ENCODE data around the gene VEGFB. TPM values are rescaled to one million over a fixed set of nuclear protein-coding genes. Genes with fewer than 3 reads are reported as not detected.

VEGFB gene
- total and polyA plus RNA-seq, 2 of the 4 experiments (the other 2 are of a cell fraction) = 3.0 to 25.1 TPM

GRCh38 chr11:64234647-64235379, 429 bp downstream of the VEGFB start:
- in situ Hi-C loops (cut with MboI; ENCODE audit: low sequenced_read_pairs) = no loop called here
- 4% methylated on average over 27 of the region's 80 CpGs; no CpG with 5 or more reads in 1 of the 2 experiments for WGBS, 2 experiments (ENCODE audit: extremely low coverage in 2 of 2, insufficient read length in 1 of 2)

More at GRCh38 chr11:64234647-64235379, 429 bp downstream of the VEGFB start:
- Histone ChIP-seq H3K4me1 (ENCODE audit: control insufficient read depth, insufficient read depth, low read length) (peaks cover 9% of the 10 kb centered on the region), H4K5ac (ENCODE audit: low read depth, low read length) (no peak overlapping the region), H3K9ac (ENCODE audit: low read depth, low read length) (peak overlapping the region; percentile 81), H3K27me3 (ENCODE audit: control insufficient read depth, insufficient read depth, low read length) (no peaks in the 10 kb centered on the region), H4K20me1 (ENCODE audit: insufficient read depth, low read length) (no peaks in the 10 kb centered on the region), H2AK5ac (ENCODE audit: low read depth, low read length) (peak overlapping the region; percentile 64), H4K8ac (ENCODE audit: low read depth in 2 of 2, low read length in 2 of 2) (peak overlapping the region in 1 of 2 experiments; percentile 63; a peak in 1 of 4 replicates), H2AK9ac (replicated peaks; ENCODE audit: low read depth, low read length, poor library complexity) (peak overlapping the region; percentile 99), H3K56ac (ENCODE audit: extremely low read depth, insufficient read depth, low read length) (no peak overlapping the region), H3K36me3 (ENCODE audit: control insufficient read depth, insufficient read depth, low read length) (peaks cover 19% of the 10 kb centered on the region), H2BK5ac (ENCODE audit: low read depth, low read length, poor library complexity, severe bottlenecking) (peak overlapping the region; percentile 15), H4K91ac (ENCODE audit: insufficient read depth, low read depth, low read length) (no peak overlapping the region), H3K9me1 (ENCODE audit: insufficient read depth, low read length) (peaks cover 2% of the 10 kb centered on the region; the same call in 1 of the 2 replicates), H3K79me1 (ENCODE audit: low read depth in 1 of 2, low read length in 2 of 2) (peaks cover 18 to 54% of the 10 kb centered on the region in 2 experiments), H3K14ac (replicated peaks; ENCODE audit: low read depth, low read length) (peak overlapping the region; percentile 56), H2BK15ac (ENCODE audit: low read depth, low read length) (no peak overlapping the region), H3K9me3 (ENCODE audit: control insufficient read depth, insufficient read depth, low read length) (no peaks in the 10 kb centered on the region), H3K4me3 (ENCODE audit: insufficient read depth, low read depth, low read length) (peak overlapping the region; percentile 76), H3K23ac (ENCODE audit: low read depth, low read length) (peak overlapping the region; percentile 75; the same call in 1 of the 2 replicates), H3K4ac (ENCODE audit: low read depth, low read length) (peak overlapping the region; percentile 20; the same call in 1 of the 2 replicates), H2BK120ac (ENCODE audit: low read depth, low read length) (0 out of 2 replicates have a peak overlapping the region, but pooled peaks have one; percentile 32), H3K18ac (ENCODE audit: low read depth, low read length) (no peak overlapping the region), H3K4me2 (ENCODE audit: low read depth, low read length) (peak overlapping the region; percentile 75), H3K27ac (ENCODE audit: insufficient read depth, low read length) (peak overlapping the region; percentile 62), H2AFZ (replicated peaks; ENCODE audit: low read length, poor library complexity) (peak overlapping the region; percentile 91), H2BK20ac (ENCODE audit: low read depth, low read length) (no peak overlapping the region)
- ATAC-seq (ENCODE audit: low read depth) (peak; percentile 37), DNase-seq (no peak)
- TF ChIP-seq BHLHE40 (IDR thresholded peaks at IDR 0.05; ENCODE audit: low read depth, low read length) (no peak), MAFK (IDR thresholded peaks at IDR 0.05; ENCODE audit: low read depth, low read length) (no peak), CEBPB (IDR thresholded peaks at IDR 0.05; ENCODE audit: low read depth, low read length) (no peak), MXI1 (IDR thresholded peaks at IDR 0.05; ENCODE audit: borderline replicate concordance, low read depth, low read length) (peak; percentile 28; the same call in 1 of the 2 replicates), MAZ (IDR thresholded peaks at IDR 0.05; ENCODE audit: borderline replicate concordance, low read depth, low read length) (peak; percentile 30; the same call in 1 of the 2 replicates)
- TF ChIP-seq, protein P1, sequence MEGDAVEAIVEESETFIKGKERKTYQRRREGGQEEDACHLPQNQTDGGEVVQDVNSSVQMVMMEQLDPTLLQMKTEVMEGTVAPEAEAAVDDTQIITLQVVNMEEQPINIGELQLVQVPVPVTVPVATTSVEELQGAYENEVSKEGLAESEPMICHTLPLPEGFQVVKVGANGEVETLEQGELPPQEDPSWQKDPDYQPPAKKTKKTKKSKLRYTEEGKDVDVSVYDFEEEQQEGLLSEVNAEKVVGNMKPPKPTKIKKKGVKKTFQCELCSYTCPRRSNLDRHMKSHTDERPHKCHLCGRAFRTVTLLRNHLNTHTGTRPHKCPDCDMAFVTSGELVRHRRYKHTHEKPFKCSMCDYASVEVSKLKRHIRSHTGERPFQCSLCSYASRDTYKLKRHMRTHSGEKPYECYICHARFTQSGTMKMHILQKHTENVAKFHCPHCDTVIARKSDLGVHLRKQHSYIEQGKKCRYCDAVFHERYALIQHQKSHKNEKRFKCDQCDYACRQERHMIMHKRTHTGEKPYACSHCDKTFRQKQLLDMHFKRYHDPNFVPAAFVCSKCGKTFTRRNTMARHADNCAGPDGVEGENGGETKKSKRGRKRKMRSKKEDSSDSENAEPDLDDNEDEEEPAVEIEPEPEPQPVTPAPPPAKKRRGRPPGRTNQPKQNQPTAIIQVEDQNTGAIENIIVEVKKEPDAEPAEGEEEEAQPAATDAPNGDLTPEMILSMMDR (conservative IDR thresholded peaks at IDR 0.05; ENCODE audit: low read depth, low read length) = peak; percentile 26; the same call in 1 of the 2 replicates
- intact Hi-C loops (cut with micrococcal nuclease) = no loop called here
- POLR2A ChIA-PET (ENCODE audit: unreplicated experiment) = no interaction called here
- dilution Hi-C loops (cut with HindIII; ENCODE audit: low sequenced_read_pairs, unreplicated experiment) = no loop called here
- CTCF ChIA-PET = no interaction called here
- no TSS peak for BruUV-seq (replicated peaks)
